ENCODE results near the gene ENOSF1. TPM values are rescaled to one million over a fixed set of nuclear protein-coding genes. Genes with fewer than 3 reads are reported as not detected.

ENOSF1 gene
- polyA plus RNA-seq, 1 donor from 2014 or later, result 5.3 TPM

Other genes with a start within 250 kb of the ENOSF1 start
- gene COLEC12, start 211.9 kb downstream of the ENOSF1 start, polyA plus RNA-seq, result not detected
- not detected for gene CETN1, start 132.2 kb downstream of the ENOSF1 start, polyA plus RNA-seq
- not detected for gene CLUL1, start 115.6 kb downstream of the ENOSF1 start, polyA plus RNA-seq
- 1.0 TPM for gene TYMS, start 55.0 kb downstream of the ENOSF1 start, polyA plus RNA-seq
- gene YES1, start 99.6 kb upstream of the ENOSF1 start, polyA plus RNA-seq, result 0.18 TPM
- not detected for gene ADCYAP1, start 192.2 kb upstream of the ENOSF1 start, polyA plus RNA-seq